ENCODE data around the gene NODAL. TPM values are rescaled to one million over a fixed set of nuclear protein-coding genes. Genes with fewer than 3 reads are reported as not detected.
A peak's percentile ranks its signal among the peaks of the same experiment; 100 is the strongest.

The NODAL gene
- total and polyA plus RNA-seq, 2 of the 4 experiments (the other 2 are of a cell fraction) = not detected

- DNase-seq (peak; percentile 73), ATAC-seq (ENCODE audit: low read depth) (peak; percentile 93)
- Histone ChIP-seq H3K14ac (replicated peaks; ENCODE audit: low read depth, low read length) (no peak overlapping the region), H3K27ac (ENCODE audit: insufficient read depth, low read length) (no peak overlapping the region), H3K23ac (ENCODE audit: low read depth, low read length) (no peak overlapping the region), H2BK15ac (ENCODE audit: low read depth, low read length) (no peak overlapping the region), H3K9me3 (ENCODE audit: control insufficient read depth, insufficient read depth, low read length) (no peaks in the 10 kb centered on the region), H4K20me1 (ENCODE audit: insufficient read depth, low read length) (no peaks in the 10 kb centered on the region), H2AK9ac (replicated peaks; ENCODE audit: low read depth, low read length, poor library complexity) (no peak overlapping the region), H3K56ac (ENCODE audit: extremely low read depth, insufficient read depth, low read length) (no peak overlapping the region), H3K18ac (ENCODE audit: low read depth, low read length) (no peak overlapping the region), H3K4me1 (ENCODE audit: control insufficient read depth, insufficient read depth, low read length) (peaks cover 2% of the 10 kb centered on the region; the same call in 1 of the 2 replicates), H4K5ac (ENCODE audit: low read depth, low read length) (no peak overlapping the region), H3K79me1 (ENCODE audit: low read depth in 1 of 2, low read length in 2 of 2) (no peaks in the 10 kb centered on the region), H2AFZ (replicated peaks; ENCODE audit: low read length, poor library complexity) (peak overlapping the region; percentile 79), H3K36me3 (ENCODE audit: control insufficient read depth, insufficient read depth, low read length) (no peaks in the 10 kb centered on the region), H2BK5ac (ENCODE audit: low read depth, low read length, poor library complexity, severe bottlenecking) (no peak overlapping the region), H3K9me1 (ENCODE audit: insufficient read depth, low read length) (no peaks in the 10 kb centered on the region; the same call in 1 of the 2 replicates), H3K4me2 (ENCODE audit: low read depth, low read length) (peak overlapping the region; percentile 48; the same call in 1 of the 2 replicates), H3K9ac (ENCODE audit: low read depth, low read length) (no peak overlapping the region), H2BK120ac (ENCODE audit: low read depth, low read length) (no peak overlapping the region), H4K8ac (ENCODE audit: low read depth in 2 of 2, low read length in 2 of 2) (no peak overlapping the region), H2BK20ac (ENCODE audit: low read depth, low read length) (no peak overlapping the region), H2AK5ac (ENCODE audit: low read depth, low read length) (no peak overlapping the region), H3K4ac (ENCODE audit: low read depth, low read length) (no peak overlapping the region), H3K27me3 (ENCODE audit: control insufficient read depth, insufficient read depth, low read length) (peaks cover 31% of the 10 kb centered on the region), H4K91ac (ENCODE audit: insufficient read depth, low read depth, low read length) (no peak overlapping the region), H3K4me3 (ENCODE audit: insufficient read depth, low read depth, low read length) (no peak overlapping the region)
- in situ Hi-C loops (cut with MboI; ENCODE audit: low sequenced_read_pairs) = no loop called here
- intact Hi-C loops (cut with micrococcal nuclease) = no loop called here
- no TSS peak for BruUV-seq (replicated peaks)
- 3% methylated on average over 19 of the region's 62 CpGs; no CpG with 5 or more reads in 1 of the 2 experiments for WGBS, 2 experiments (ENCODE audit: extremely low coverage in 2 of 2, insufficient read length in 1 of 2)
- dilution Hi-C loops (cut with HindIII; ENCODE audit: low sequenced_read_pairs, unreplicated experiment) = no loop called here
- POLR2A ChIA-PET (ENCODE audit: unreplicated experiment) = no interaction called here
- TF ChIP-seq MAZ (IDR thresholded peaks at IDR 0.05; ENCODE audit: borderline replicate concordance, low read depth, low read length) = peak; percentile 66; the same call in 1 of the 2 replicates
- peak; percentile 77 for TF ChIP-seq FOS (IDR thresholded peaks at IDR 0.05; ENCODE audit: low read depth, low read length)
- 0 out of 2 replicates have a peak, but pooled peaks have one; percentile 19 for TF ChIP-seq RAD21 (IDR thresholded peaks at IDR 0.05; ENCODE audit: low read length)
- peak; percentile 38; the same call in 1 of the 2 replicates for TF ChIP-seq MXI1 (IDR thresholded peaks at IDR 0.05; ENCODE audit: borderline replicate concordance, low read depth, low read length)
- TF ChIP-seq POLR2A (IDR thresholded peaks at IDR 0.05; ENCODE audit: low read depth, low read length) = no peak
- CTCF ChIA-PET = interaction anchor here (0.7 to 1.2 kb wide), 3 partner anchors 28 to 745 kb away, joined by 3 to 6 read pairs (median 3); no protein-coding TSS in a partner anchor
These were observed 17.0 kb upstream of the NODAL start for GRCh38 chr10:70458329-70459060.

Data from IMR-90 (cell line).